ENCODE results near the gene ANO10. TPM values are rescaled to one million over a fixed set of nuclear protein-coding genes. Genes with fewer than 3 reads are reported as not detected.
A peak's percentile ranks its signal among the peaks of the same experiment; 100 is the strongest.

ANO10 gene
- total and polyA plus RNA-seq, 4 donors, result 19.9 to 33.2 (median 25.3) TPM

GRCh38 chr3:43423639-43424038 lies 198.2 kb downstream of the ANO10 start:
- WGBS, 2 donors, result 62 to 67% methylated on average over 3 of the region's 3 CpGs
- DNase-seq (no peak), ATAC-seq (ENCODE audit: insufficient read depth, low FRiP score) (no peak)
- TF ChIP-seq CTCF (IDR thresholded peaks at IDR 0.05; ENCODE audit: control extremely low read depth, extremely low read depth), result no peak
- H3K4me3 ChIP-seq, result no peak overlapping the region
- H3K27me3 ChIP-seq (ENCODE audit: control insufficient read depth in 3 of 3, insufficient read depth in 3 of 3, low read length in 2 of 3), result no peaks in the 10 kb centered on the region
- H3K27ac ChIP-seq (ENCODE audit: low read depth in 1 of 2, low read length in 1 of 2), result peak overlapping the region in 1 of 2 donors; percentile 59
- no peak overlapping the region for H3K9ac ChIP-seq (ENCODE audit: insufficient read depth in 1 of 2, low read length in 2 of 2)
- no peaks in the 10 kb centered on the region for H3K36me3 ChIP-seq (ENCODE audit: control insufficient read depth in 4 of 4, insufficient read depth in 4 of 4, low read length in 4 of 4)
- peaks cover 0 to 8% (median 0%) of the 10 kb centered on the region in 5 donors for H3K4me1 ChIP-seq (ENCODE audit: control insufficient read depth in 5 of 5, insufficient read depth in 5 of 5, low read length in 5 of 5)
- peaks cover 0 to 3% (median 0%) of the 10 kb centered on the region in 4 donors for H3K9me3 ChIP-seq (ENCODE audit: control insufficient read depth in 4 of 4, insufficient read depth in 3 of 4, low read length in 3 of 4)

- no peak for TF ChIP-seq CTCF (IDR thresholded peaks at IDR 0.05; ENCODE audit: control extremely low read depth, extremely low read depth)
- DNase-seq, result no peak
- ATAC-seq (ENCODE audit: insufficient read depth, low FRiP score), result no peak
- Histone ChIP-seq H3K27ac (ENCODE audit: low read depth in 1 of 2, low read length in 1 of 2) (peak overlapping the region in 1 of 2 donors; percentile 59), H3K4me1 (ENCODE audit: control insufficient read depth in 5 of 5, insufficient read depth in 5 of 5, low read length in 5 of 5) (peaks cover 0 to 8% (median 0%) of the 10 kb centered on the region in 5 donors), H3K36me3 (ENCODE audit: control insufficient read depth in 4 of 4, insufficient read depth in 4 of 4, low read length in 4 of 4) (no peaks in the 10 kb centered on the region), H3K9ac (ENCODE audit: insufficient read depth in 1 of 2, low read length in 2 of 2) (no peak overlapping the region), H3K27me3 (ENCODE audit: control insufficient read depth in 3 of 3, insufficient read depth in 3 of 3, low read length in 2 of 3) (no peaks in the 10 kb centered on the region), H3K4me3 (no peak overlapping the region), H3K9me3 (ENCODE audit: control insufficient read depth in 4 of 4, insufficient read depth in 3 of 4, low read length in 3 of 4) (peaks cover 0 to 3% (median 0%) of the 10 kb centered on the region in 4 donors)
- WGBS, 2 donors, result 49 to 83% methylated on average over 3 of the region's 3 CpGs
These were observed 198.7 kb downstream of the ANO10 start for GRCh38 chr3:43423142-43423541.

GRCh38 chr3:43418601-43419272 lies 203.1 kb downstream of the ANO10 start:
- H3K36me3 ChIP-seq (ENCODE audit: control insufficient read depth in 4 of 4, insufficient read depth in 4 of 4, low read length in 4 of 4), result no peaks in the 10 kb centered on the region
- peak; percentile 45 to 87 (median 82) for DNase-seq

More at GRCh38 chr3:43418601-43419272, 203.1 kb downstream of the ANO10 start:
- Histone ChIP-seq H3K4me3 (no peak overlapping the region), H3K27ac (ENCODE audit: low read depth in 1 of 2, low read length in 1 of 2) (peak overlapping the region; percentile 54 to 73), H3K4me1 (ENCODE audit: control insufficient read depth in 5 of 5, insufficient read depth in 5 of 5, low read length in 5 of 5) (peaks cover 0 to 11% (median 0%) of the 10 kb centered on the region in 5 donors), H3K27me3 (ENCODE audit: control insufficient read depth in 3 of 3, insufficient read depth in 3 of 3, low read length in 2 of 3) (no peaks in the 10 kb centered on the region), H3K9me3 (ENCODE audit: control insufficient read depth in 4 of 4, insufficient read depth in 3 of 4, low read length in 3 of 4) (peaks cover 0 to 3% (median 0%) of the 10 kb centered on the region in 4 donors), H3K9ac (ENCODE audit: insufficient read depth in 1 of 2, low read length in 2 of 2) (no peak overlapping the region)
- 65 to 73% methylated on average over 8 of the region's 8 CpGs for WGBS, 2 donors
- ATAC-seq (ENCODE audit: insufficient read depth, low FRiP score), result peak; percentile 19
- no peak for TF ChIP-seq CTCF (IDR thresholded peaks at IDR 0.05; ENCODE audit: control extremely low read depth, extremely low read depth)
